Measurements from ENCODE around the gene ALPG.

DNA sequence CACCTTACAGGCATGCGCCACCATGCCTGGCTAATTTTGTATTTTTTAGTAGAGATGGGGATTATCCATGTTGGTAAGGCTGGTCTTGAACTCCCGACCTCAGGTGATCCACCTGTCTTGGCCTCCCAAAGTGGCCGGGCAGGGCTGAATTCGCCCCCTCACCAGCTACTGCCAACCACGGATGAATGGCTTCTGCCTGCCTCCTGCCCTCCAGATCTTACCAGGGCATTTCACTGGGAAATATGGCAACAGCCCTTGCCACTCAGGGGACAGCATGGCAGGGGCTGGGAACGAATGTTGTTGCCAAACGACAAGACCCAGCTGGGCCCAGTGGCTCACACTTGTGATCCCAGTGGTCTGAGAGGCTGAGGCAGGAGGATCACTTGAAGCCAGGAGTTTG is 29.9 kb upstream of the ALPG start:
- TF ChIP-seq CTCF (IDR thresholded peaks at IDR 0.05) (no peak), EP300 (IDR thresholded peaks at IDR 0.05) (no peak), POLR2A (IDR thresholded peaks at IDR 0.05) (no peak)
